ENCODE data around the gene TPSD1.

DNA sequence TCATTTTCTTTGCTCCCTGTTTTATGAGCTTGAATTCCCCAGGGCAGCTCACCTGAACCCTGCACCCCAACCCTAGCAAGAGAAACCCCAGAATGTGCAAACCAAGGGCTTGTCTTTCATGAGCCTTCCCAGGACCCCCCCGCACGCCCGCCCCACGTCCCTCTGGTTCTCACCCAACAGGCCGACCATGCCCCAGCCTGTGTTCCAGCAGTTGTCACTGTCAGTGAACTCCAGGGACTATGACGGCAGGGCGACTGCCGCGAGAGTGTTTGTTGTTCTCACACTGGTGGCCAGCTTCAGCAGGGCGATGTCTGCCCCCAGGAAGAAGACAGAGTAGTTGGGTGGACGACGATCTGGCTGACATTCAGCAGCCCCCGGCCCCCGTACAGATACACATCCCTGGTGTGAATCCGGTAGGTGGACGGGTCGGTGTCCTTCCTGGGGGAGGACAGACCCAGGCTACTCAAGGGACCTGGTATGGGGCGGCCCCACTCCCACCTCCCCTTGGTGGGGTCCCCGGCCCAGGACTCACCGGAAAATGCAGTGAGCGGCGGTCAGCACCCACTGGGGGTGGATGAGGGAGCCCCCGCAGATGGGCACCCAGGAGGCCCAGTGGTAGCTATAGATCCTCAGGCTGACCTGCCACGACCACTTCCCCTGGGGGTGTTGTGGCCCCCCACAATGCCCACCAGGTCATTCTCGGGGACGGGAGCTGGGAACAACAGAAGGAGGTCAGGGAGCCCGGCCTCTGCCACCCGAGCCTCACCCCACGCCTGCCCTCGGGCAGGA is 20.1 kb downstream of the TPSD1 start:
- no peak for TF ChIP-seq EZH2 (IDR thresholded peaks at IDR 0.05; ENCODE audit: insufficient read depth, poor library complexity, severe bottlenecking)
- no peak for TF ChIP-seq EZH2phosphoT487 (IDR thresholded peaks at IDR 0.05; ENCODE audit: insufficient read depth, low read depth)
